NT2/D1 (cell line): ENCODE measurements around the gene ZXDA.

Experiments
- SUZ12 ChIP-seq: IDR thresholded peaks from 2 replicates; pipeline ENCODE4 v1.6.1; 2011; ENCODE audit not compliant: insufficient read length, insufficient read depth; ENCODE audit errors: extremely low read depth
- YY1 ChIP-seq: IDR thresholded peaks from 2 replicates; pipeline ENCODE4 v1.6.1; 2011; ENCODE audit not compliant: insufficient read length, insufficient read depth

DNA sequence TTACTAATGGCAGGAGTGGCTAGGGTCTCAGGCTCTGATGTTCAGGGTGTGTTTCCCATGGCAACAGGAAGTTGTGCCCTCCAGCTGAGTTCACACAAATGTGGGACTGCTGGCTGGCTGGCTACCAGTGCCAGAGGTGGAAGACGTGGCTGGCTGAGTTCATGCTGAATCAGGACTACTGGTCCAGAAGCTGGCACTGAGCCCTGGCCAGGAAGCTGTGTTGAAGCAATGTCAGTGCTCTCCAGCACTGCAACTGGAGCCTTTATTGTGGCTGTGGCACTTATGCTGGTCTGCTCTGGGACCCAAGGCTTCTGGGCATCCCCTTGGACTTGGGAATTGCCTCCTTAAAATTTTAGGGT lies 42.0 kb upstream of the ZXDA start:
- TF ChIP-seq YY1 (no peak), SUZ12 (no peak)
